Activated effector memory CD4-positive, alpha-beta T cell treated with Interleukin-2 at 50 U/mL for 16 hours (primary cell): ENCODE data around the gene P4HA2.

Experiments used
- DNase-seq: peaks from one replicate; pipeline ENCODE4 v3.0.0-alpha.2; 2020

Gene P4HA2

GRCh38 chr5:132246806-132247205 lies 19.2 kb upstream of the P4HA2 start:
- no peak for DNase-seq

GRCh38 chr5:132245593-132245992 lies 17.9 kb upstream of the P4HA2 start:
- no peak for DNase-seq

- DNase-seq = no peak
These were observed 15.8 kb upstream of the P4HA2 start for GRCh38 chr5:132243366-132243977.

DNA sequence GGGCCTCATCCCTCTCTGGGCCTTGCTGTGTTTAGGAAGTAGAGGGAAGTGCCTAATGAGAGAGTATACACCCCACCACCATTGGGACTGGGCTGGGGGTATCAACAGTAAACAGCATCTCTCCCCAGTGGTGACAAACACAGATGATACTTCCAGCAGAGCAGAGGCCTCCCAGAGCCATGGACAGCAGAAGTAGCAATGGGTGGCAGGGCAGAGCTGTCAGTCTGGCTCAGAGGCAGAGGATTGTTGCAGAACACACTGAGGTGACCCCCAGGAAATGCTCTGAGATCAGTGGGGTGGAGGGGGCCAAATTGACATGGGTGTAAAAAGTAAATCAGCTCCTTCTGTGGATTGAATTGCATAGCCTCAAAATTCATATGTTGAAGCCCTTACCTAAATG lies 12.1 kb upstream of the P4HA2 start:
- no peak for DNase-seq

DNA sequence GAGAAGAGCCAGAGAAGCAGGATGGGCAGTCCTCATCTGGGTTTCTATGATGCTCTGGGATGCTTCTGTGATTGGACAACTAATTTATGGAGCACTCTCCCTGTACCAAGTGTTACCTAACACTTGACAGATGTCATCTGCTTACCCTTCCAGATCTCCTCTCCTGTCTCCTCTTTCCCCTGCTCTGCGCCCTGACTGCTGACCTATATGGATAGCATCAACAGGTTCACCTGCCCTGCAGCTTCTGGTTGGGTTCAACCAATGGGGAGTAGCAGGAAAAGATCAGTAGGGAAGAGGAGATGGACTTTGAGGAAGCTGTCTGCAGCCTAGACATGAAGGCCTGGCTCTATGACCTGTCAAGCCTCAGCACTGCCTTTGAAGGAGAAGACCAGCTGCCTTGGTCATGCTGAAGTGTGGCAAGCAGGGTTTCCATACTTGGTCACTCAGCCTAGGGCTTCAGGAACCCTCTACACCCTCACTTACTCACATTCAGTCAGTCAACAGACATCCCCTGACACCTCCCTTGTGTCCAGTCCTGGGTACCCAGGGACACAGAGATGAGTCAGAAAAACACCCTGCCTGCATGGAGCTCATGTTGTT lies 11.3 kb upstream of the P4HA2 start:
- DNase-seq = no peak

DNA sequence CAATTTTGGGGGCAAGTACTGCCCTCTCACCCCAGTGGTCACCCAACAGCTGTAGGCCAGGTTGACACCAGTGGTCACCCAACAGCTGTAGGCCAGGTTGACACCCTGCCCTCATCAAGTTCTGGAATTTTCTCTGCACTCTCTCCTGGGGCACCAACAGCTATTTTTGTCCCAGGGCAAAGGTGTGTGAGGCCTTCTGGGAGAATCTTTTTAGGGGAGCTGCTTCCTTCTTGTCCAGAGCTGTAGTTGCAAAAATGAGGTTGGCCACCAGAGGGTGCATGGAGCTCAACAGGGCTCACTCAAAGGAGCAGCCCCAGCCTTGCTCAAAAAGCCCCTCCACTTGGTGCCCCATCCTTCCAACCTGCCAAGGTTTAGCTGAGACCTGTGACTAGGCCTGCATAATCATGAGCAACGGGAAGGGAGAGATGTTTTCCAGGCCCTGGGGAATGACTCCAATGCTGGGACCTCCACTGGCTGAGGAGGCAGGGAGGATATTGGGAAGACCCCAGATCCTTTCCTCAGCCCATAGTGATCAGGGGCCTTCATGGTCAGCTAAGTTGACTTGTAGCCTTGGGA lies 10.6 kb upstream of the P4HA2 start:
- peak; percentile 45 for DNase-seq

DNA sequence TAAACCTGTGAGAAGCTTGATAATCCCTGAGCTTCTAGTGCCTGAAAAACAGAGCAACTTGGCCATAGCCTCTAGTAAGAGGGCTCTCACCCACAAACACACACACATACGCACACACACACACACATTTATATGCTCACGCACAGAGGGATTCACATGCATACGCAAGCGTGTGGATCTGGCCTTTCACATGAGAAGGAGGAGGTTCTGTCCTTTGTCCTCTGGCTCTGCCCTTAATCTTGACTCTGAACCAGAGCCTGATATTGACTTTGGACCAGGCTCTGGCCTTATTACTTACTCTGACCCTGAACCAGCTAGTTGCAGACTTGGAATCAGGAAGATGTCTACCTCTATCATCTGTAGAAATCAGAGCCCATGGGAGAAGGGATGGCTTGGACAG lies 10.0 kb upstream of the P4HA2 start:
- no peak for DNase-seq

DNA sequence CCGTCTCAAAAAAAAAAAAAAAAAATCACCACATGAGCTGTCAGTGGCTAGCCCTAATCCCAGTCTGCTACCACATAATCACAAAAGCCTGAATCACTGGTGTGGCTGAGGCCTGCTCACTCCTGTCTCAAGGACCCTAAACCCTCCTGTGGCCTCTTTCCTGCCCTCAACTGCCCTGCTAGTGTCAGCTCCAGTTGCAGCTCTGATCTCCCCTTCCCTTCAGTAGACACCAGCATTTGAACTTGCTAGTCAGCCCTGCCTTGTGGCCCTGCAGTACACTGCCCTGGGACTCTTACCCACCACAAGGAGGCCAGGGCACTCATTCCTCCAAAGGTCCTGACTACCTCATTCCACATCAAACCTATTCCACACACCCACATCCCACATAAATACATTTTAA lies 9.5 kb upstream of the P4HA2 start:
- no peak for DNase-seq

- no peak for DNase-seq
These were observed 7.7 kb upstream of the P4HA2 start for GRCh38 chr5:132235340-132235739.

GRCh38 chr5:132234684-132235062 lies 7.0 kb upstream of the P4HA2 start:
- DNase-seq = no peak

DNA sequence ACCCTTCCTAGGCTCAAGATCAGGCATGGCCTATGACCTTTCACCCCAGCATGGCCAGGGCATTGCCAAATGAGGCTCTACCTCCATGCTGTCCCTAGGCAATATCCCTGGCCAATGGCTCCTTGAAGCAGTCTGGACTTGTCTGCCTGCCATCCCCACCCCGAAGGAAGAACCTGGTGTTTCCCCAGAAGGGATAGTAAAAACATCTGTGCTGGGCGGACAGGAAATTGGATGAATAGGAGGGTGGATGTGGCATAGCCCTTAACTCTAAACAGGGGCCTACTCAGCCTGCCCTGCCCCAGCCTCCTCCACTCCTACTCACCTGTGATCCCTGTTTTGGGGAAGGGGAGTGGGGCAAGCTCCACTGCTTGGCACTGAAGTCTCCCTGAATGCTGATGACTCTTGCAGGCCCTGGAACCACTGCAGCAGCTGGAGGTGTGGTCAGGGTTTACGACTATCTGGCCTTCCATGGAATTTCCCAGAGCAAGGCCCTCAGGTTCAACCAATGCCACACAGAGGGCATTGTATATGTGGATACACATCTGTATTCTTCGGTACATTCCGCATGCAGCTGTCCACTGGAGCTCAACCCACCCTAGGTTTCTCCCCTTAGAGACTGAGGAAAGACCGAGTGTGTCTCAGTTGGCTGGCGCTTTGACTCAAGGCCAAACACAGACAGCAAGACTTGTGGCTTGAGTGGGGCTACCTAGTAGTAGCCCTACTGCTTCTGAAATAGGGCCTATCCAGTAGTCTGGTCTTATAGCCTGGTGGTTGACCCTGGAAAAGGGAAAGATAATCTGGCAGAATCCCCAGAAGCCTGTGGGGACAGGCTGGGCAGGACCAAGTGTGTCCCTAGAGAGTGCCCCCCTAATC lies 6.4 kb upstream of the P4HA2 start:
- no peak for DNase-seq

GRCh38 chr5:132233081-132233480 lies 5.4 kb upstream of the P4HA2 start:
- no peak for DNase-seq

DNA sequence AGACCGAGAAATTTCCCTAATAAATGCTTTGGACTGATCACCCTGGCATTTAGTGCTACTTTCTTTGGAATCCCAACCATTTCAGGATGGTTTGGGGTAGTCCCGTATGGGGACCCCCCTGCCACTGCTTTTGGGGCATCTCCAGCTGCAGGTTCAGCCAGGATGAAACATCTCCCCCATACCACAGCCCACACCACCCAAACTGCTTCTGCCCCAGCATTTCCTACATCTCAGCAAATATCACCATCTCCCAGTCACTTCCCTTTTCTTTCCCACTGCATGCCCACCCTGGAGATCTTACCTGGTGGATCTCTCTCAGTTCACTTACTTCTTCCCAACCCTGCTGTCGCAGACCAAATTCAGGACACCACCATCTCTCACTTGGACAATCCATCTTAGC lies 4.8 kb upstream of the P4HA2 start:
- no peak for DNase-seq

DNA sequence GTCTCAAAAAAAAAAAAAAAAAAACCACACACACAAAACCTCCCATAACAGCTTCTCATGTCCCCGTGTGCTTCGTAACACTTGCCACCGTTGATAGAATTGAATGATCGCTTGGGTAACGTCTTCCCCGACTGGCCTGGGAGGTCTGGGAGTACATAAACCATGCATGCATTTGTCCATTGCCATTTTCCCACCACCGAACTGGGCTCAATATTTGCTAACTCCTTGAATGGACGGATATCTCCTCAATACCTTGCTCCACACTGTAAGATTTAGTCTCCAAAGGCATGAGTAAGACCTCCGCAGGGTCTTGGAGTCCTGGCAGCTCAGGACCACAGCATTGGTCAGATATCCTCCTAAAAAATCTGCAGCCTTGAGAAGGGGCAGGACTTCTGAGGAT lies 3.2 kb upstream of the P4HA2 start:
- DNase-seq = no peak

DNA sequence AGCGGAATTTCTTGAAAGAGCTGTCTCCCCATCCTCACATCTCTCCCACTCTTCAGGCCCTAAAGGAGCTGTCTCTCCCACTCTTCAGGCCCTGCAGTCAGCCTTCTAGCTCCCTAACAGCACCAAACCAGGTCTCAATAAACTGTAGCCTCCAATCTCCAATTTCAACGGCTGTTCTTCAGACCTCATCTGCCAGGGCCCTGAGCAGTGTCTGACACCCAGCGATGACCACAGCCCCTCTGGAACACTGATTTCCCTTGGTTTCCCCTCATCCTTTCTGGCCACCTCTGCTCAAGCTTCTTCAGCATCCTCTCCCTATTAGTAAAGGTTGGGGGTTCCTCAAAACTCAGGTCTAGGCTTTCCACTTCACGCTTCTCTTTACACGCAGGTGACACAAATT lies 1.6 kb upstream of the P4HA2 start:
- no peak for DNase-seq

DNA sequence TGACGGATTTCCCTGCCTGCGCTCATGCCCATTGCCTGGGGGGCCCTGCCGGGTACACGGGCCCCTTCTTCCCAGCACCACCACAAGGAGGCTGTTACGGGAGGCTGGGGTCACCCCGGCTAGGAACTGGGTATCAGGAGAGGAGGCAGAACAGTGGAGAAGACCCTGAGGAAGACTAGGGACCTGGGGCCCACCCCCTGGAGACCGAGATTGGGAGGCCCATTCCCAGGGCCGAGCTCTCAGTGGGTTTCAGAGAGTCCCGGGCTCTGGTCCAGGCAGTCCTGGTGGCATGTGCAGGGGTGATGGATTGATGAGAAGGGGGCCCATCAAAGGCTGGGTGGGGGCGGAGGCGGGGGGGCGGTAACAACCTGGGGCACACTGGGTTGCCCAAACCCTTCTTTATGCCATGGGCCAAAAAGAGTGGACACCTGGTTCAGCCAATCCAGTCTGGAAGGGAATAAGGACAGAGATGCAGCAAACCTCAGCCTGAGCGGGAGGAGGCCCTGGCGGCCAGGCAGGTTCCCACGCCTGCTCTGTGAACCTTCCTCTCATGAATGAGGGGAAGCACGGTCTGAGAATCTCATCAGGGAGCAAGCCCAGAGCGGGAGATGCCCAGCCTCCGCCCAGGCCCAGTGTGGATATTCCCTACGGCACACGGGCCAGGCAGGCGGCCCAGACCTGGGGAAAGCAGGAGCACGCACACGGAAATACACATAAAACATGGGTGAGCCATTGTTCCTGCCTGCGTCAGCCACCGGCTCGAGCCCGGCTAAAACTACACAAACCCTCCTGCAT lies 785 bp upstream of the P4HA2 start:
- no peak for DNase-seq

DNA sequence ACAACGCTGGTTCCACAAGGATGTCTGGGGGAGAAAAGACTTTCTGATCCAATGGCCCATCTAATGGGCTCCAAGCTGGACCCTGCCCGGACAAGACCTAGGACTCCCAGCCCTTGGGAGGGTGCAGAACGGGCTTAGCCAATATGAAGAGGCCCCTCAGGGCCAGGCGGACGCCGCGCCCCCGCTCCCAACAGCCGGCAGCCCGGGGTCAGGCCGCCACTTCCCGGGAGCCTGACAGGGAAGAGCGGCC lies 493 bp downstream of the P4HA2 start:
- no peak for DNase-seq

- DNase-seq = no peak
These were observed 978 bp downstream of the P4HA2 start for GRCh38 chr5:132226516-132227234.

- no peak for DNase-seq
These were observed 2.3 kb downstream of the P4HA2 start for GRCh38 chr5:132225165-132226032.

DNA sequence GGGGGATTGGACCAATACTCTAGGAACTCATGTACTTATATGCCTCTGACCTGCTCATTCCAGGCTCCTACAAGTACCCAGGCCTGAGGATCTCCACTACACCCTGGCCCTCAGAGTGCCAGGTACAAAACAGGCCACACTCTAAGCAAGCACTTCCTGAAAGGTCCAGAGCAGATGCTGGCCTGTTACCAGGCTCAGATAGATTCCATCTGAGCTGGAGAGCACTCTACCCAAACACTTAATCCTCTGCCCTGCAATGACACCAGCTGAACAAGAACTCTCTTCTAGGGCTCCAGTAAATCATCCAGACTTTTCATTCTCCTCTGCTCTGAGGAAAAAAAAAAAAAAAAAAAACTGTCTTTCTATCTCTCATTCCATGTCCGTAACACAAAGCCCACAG lies 2.9 kb downstream of the P4HA2 start:
- DNase-seq = no peak

DNA sequence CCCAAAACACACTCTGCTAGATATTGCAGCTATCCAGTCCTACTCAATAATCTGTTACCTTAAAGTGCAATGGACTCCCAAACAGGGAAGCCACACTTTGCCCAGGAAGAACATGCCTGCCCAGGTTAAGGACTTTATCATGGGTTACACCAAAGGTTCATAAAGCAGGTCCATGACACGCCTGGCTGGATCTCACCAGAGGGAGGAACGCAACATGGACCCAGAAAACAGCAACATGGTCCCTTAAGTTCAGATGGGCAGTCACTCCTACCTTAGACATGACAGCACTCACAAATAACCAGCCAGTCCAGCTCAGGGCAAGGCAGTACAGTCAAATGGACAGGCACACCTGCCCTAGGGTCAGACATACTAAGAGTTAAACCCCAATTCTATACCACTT lies 3.8 kb downstream of the P4HA2 start:
- DNase-seq = no peak

GRCh38 chr5:132222649-132223038 lies 5.0 kb downstream of the P4HA2 start:
- no peak for DNase-seq
